GOT3 (cell line): ENCODE measurements around the gene ARL11.
"Not testable (repeated sequence)": the region's sequence is repeated elsewhere in the genome, so short reads cannot be mapped to it uniquely, and the experiment has no call there.

Experiments
- DNase-seq: peaks from one replicate; lab custom pipeline; 2025; ENCODE audit warnings: mixed read lengths; lab: John Stamatoyannopoulos, UW

The ARL11 gene

DNA sequence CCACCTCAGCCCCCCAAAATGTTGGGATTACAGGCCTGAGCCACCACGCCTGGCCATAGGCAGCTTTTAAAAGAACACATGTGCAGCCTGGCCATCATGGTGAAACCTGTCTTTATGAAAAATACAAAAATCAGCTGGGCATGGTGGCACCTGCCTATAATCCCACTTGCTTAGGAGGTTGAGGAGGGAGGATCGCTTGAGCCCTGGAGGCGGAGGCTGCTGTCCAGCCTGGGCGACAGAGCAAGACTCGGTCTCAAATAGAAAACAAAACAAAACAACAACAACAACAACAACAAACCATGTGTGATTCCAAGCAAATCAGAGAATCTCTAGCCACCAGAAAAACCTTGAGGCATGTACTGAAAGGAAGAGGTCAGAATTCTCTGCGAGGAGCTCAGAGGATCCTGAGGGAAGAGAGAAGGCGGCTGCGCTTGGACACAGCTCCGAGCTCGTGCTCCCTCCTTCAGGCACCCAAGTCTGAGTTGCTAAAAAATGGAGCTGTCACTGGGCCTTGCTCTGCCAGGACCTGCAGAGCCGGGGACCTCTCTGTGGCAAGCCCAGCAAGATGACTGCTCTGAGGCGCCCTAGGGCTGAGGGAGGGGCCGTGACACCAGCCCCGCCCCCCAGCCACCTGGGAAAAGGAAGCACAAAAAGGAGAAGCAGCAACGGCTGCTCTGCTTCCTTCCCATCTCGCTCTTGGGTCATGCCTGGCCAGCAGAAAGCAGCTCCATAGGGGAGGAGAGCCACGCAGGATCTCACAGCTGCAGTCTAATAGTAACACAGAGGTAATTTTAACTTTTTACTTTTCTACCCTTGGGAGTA, at the start of gene ARL11:
ARL11 (plus strand) TSS at position 677 of the 822 bp plus-strand sequence. CDS start 1,941 bp downstream, outside the sequence.
- DNase-seq, result no peak

DNA sequence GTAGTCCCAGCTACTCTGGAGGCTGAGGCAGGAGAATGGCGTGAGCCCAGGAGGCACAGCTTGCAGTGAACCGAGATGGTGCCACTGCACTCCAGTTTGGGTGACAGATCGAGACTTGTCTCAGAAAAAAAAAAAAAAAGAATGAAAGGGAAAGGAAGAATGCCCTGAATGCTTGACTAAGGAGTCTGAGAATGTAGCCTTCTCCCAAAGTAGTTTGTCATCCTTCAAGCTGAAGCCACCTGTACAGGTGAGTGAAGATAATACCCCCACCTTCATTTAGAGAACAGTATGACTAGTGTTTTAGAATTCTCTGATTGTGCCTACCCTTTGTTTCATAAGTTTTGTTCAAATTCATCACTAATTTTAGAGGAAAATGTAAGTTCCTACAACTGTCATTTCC, 48.8 kb upstream of the ARL11 start:
- no peak for DNase-seq

DNA sequence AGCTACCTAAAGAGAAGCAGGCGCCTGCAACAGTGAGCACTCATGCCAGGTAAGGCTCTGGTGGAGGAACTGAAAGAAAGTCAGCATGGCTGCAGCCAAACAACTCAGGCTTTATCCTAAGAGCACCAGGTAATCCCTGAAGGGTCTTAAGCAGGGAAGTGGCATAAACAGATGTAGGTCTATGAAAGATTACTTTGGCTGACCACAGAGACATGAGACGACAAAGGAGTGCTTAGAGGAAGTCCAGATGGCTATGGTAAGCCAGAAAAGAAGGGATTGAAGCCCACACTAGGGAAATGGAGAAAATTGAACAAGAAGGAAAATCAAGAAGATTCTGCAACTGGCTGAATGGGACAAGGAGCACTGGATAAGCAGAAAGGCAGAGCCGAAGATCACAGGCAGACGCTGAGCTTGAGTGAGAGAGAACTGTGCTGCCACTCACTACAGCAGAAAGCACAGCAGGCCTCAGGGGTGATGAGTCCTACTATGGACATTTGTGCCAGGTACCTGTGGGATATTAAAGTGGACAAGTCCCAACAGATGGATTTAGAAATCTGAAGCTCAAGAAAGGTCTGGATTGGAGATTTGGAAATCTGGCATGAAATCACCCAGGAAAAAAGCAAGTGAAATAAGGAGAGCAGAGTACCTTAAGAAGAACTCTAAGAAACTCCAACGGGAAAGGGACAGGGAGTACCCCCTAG, 47.2 kb upstream of the ARL11 start:
- DNase-seq, result no peak

DNA sequence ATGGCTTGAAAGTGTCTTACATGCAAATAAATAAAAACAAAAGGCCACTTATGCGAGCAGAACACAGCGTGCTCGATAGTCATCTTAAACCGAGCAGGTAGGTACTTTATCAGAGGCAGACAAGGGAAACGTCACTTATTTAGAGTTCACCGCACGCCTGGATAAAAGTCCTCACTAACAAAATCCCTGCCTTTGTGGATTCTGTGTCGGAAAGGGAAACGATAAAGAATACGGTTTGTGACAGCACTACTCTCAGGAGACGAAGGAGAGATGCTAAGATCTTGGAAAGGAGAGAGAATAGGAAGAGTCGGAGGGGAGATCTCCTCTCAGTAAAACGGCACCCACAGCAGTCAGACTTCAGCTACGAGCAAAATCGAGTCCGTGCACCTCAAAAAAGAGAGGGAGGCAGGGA, 43.5 kb upstream of the ARL11 start:
- no peak for DNase-seq

DNA sequence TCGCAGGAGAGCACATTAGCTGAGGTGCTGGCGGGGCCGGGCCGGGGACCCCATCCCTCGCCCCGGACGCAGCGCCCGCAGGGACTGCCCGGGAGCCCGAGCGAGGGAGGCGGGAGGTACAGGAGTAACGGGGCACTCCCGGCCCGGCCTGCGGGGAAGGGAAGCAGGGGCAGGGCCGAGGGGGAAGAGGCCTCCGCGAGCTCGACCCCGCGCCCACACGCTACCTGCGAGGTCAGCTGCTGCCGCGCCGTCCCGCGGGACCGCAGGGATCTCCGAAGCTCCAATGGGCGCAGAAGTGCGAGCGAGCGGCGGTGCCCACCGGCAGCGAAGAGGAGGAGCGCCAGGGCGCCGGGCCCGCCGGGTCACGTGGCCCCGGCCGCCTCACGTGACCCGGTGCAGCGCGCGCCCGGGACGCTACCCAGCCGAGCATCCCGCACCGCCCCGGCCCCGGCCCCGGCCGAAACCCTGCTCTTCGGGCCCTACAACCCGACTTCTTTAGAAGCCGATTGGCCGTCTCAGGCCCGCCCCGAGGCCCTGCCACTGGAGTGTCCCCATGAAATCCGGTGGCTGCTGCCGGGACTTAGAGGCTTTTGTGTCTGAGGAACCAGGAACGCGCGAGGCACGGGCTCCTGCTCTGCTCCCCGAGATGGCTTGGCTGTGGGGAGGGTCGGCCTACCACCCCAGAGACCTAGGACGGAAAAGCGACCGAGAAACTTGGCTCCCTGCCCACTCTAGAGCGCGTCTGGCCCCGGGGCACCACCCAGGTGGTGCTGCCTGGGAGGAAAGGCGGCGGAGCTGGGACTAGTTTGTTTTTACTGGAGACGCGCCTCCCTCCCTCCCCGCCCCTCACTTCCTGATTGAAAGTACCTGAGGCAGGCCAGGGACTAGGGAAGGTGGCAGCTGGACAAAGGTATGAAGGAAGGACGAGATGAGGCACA, 42.8 kb upstream of the ARL11 start, which contains the start of gene RCBTB1:
RCBTB1 (minus strand) TSS at position 339 of the 938 bp plus-strand sequence. CDS start 18,279 bp downstream, outside the sequence.
- peak; percentile 20 for DNase-seq

DNA sequence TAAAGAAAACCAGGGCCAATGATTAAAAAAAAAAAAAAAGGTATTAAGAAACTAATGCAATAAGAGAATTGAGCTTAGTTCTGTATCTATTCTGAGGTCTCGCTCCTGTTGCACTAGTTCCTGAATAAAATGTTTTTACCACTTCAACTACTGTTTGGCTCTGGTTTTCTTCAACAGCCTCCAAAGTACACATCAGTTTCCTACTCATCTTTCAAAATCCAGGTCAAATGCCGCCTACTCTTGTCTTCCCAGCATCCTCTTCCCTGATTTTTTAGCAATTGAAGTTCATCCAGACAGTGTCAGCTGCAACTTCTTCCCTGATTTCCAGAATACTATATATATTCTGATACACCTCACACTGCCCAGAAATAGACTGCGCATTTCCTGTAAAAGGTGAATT, 41.6 kb upstream of the ARL11 start:
- DNase-seq, result no peak

DNA sequence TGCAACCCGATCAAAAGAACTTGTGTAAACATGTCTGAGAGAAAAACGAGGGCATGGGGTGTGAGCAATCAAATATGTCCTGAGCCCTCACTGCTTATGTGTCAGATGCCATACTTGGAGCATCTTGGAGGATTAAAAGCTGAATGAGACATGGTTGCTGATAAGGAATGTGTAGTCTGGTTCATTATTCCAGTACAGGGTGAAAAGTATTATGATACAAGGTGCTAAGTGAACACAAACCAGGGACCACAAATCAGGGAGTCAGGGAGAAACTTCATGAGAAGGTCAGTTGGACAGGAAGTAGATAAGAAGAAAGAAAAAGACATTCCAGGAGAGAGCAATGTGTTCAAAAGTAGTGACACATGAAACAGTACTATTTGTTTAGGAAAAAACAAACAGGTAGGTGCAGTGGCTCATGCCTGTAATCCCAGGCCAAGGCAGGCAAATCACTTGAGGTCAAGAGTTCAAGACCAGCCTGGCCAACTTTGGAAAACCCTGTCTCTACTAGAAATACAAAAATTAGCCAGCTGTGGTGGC, 40.9 kb upstream of the ARL11 start:
- DNase-seq, result no peak

DNA sequence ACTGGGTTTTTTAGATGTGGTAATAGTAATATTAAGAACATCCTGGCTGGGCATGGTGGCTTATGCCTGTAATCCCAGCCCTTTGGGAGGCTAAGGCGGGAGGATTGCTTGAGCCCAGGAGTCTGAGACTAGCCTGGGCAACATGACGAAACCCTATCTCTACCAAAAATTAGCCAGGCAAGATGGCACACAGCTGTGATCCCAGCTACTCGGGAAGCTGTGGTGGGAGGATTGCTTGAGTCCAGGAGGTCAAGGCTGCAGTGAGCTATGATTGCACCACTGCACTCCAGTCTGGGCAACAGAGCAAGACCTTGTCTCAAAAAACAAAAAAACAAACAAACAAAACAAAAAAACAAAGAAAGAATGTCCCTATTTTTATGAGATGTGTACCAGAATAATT, 37.6 kb upstream of the ARL11 start:
- not testable (repeated sequence) for DNase-seq

DNA sequence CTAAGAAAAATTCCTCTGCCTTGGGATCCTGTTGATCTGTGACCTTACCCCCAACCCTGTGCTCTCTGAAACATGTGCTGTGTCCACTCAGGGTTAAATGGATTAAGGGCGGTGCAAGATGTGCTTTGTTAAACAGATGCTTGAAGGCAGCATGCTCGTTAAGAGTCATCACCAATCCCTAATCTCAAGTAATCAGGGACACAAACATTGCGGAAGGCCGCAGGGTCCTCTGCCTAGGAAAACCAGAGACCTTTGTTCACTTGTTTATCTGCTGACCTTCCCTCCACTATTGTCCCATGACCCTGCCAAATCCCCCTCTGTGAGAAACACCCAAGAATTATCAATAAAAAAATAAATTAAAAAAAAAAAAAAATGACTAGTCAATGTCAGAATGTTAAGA, 34.4 kb upstream of the ARL11 start:
- DNase-seq, result not testable (repeated sequence)

DNA sequence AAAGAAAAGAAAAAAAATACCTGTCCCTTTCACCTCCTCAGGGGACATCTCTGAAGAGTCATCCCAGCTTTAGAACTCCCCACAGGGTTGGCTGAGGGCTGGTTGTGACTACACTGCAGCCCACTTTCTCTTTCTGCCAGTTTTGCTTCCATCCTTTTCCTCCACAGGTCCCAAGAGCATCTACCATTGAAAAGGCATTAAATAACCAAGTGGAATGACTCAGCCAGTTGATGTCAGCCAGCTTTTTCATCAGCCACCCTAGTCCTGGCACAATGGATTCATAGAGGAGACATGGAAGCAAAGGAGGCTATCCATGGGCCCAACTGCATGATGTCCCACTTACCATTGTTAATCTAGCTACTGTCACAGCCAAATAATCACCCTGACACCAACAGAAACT, 33.7 kb upstream of the ARL11 start:
- no peak for DNase-seq

DNA sequence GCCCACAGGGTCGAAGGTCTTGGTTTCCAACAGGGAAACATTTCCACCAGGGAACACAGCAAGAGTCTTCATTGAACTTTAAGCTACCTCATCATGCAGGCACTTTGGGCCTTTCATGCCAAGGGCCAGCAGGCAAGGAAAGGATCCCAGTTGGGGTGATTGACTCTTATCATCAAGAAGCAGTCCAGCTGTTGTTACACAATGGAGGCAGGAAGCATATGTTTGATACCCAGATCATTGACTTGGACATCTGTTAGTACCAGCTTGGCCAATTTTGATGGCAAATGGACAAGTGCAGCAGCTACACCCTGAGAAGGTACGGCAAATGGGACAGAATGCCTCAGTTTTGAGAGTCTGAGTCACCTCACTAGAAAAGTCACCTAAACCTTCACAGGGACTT, 32.1 kb upstream of the ARL11 start:
- DNase-seq, result no peak

DNA sequence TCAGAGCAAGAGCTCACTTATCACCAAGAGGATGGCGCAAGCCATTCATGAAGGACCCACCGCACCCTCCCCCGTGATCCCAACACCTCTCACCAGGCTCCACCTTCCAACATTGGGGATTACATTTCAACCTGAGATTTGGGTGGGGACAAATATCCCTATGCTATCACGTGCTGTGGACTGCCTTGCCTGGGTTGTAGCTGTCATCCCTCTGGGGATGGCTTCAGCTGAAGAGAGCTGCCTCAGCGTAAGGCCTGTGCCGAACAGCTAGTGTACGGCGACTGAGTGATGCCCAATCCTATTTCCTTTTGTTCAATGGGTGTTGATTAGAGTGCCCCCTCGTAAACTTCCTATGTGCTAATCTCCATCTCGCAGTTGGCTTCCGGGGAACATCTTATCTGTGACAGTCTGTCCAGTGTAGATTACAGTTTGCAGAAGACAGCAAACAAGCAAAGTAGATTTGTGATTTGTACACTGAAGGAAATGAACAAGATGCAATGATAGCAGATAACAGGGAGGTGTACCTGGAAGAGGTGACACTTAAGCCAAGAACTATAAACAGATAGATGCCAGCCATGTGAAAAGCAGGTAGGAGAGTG, 31.2 kb upstream of the ARL11 start:
- no peak for DNase-seq

DNA sequence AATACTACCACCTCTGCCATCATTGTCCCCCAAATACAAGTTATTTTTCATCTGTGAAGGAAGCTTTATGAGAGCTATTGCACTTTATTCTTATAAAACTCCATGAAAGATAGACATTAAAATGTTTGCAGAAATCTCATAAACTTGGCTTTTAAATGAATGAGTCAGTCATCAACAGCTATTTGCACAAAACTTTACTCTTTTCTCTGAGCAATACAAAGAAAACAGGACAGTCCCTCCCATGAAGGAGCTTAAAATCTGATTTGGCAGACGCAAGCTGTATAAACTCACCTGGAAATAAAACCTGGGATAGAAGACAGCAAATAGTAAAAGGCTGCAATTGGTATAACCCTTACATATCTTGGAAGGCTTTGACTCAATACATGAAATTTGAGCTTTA, 26.3 kb upstream of the ARL11 start:
- no peak for DNase-seq

DNA sequence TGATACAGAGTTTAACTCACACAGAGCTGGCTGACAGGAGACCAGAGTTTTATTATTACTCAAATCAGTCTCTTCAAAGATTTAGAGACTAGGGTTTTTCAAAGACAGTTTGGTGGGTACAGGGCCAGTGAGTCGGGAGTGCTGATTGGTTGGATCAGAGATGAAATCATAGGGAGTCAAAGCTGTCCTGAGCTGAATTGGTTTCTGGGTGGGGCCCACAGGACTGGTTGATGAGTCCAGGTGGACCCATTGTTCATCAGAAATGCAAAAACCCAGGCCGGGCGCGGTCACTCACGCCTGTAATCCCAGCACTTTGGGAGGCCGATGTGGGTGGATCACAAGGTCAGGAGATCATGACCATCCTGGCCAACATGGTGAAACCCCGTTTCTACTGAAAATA, 25.7 kb upstream of the ARL11 start:
- DNase-seq, result not testable (repeated sequence)

DNA sequence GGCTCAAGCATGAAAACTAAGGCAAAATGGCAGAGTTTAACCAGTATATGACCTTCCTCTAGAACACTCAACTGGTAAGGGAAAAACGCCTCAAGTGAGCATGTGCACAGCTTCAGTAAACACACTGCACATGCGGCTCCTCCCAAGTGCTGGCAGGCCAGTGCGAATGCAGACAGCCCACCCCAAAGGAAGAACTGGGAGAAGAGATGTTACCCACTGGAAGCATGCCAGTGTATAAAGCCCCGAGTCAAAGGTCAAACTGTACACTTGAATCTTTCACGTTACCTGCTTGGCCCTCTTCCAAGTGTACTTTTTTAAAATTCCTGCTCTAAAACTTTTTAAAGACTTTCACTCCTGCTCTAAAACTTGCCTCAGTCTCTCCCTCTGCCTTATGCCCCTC, 23.7 kb upstream of the ARL11 start:
- DNase-seq, result no peak

DNA sequence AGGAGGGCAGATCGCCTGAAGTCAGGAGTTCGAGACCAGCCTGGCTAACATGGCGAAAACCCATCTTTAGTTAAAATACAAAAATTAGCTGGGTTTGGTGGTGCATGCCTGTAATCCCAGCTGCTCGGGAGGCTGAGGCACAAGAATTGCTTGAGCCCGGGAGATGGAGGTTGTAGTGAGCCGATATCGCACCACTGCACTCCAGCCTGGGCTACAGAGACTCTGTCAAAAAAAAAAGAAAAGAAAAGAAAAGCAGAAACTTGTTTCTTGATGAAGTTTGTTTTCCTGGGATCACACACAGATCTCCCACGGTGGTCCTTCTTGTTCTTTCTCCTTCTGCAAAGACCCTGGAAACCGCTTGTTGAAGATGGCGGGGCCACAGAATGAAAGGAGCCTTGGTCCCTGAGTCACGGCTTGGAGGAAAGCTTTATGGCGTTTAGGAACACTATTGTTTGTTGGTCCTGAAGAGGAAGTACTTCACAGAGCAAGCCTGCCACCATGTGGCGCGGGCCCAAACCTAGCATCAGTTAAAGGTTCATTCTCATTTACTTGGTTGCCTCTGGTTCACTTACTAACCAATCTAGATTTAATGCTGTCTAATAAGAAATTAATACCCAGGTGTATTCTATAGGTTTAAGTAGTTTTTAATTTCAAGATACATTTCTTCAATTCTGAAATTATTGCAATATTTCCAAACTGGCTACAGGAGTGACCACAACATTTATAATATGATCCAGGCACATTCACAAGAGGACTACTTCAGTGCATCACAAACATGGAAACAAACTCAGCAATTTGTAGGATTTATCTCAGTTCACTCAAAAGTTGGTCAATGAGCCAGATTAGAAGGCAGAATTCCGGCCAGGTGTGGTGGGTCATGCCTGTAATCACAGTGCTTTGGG, 21.3 kb upstream of the ARL11 start:
- DNase-seq, result peak; percentile 12

DNA sequence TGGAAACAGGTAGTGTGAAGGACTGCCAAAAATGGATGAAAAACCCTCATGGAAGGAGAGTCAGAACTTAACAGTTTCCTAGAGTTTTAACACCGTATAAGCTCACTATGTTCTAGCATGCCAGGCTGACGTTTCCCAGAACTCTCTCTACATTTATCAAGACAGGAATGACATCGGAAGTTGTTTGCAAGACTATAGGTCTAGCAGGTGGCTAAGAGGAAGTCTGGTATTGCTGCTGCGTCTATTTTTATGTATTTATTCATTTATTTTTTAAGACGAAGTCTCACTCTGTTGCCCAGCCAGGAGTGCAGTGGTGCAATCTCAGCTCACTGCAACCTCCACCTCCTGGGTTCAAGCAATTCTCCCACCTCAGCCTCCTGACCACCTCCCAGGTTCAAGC, 20.5 kb upstream of the ARL11 start:
- no peak for DNase-seq

DNA sequence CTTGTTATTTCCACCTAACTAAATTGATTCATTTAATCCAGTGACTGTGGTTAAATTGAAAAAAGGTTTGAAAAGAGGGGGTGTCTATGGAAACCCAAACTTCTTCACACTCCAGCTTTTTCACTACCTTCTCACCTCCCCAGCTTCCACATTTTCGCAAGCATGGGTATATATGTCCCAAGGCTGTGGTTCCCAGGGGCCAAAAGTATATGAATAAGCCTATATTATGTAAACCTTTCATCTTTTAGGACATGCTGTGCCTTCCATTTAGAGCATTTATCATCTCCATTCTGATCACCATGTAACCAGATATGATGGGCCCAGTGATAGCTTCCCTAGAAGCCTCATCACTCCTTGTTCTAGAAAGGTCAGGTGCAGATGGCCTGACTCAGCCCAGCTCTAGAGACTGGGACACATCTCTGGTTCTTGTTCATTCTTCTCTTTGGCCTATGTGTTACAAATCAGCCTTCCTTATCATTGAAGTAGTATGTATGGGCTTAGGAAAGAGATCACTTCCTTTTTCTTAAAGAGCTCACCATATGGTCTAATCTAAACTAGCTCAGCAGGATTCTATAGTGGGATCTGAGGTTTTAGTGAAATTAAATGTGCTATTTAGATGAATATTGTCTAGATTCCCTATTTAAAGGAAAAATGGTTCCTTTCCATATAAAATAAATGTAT, 19.5 kb upstream of the ARL11 start:
- no peak for DNase-seq

DNA sequence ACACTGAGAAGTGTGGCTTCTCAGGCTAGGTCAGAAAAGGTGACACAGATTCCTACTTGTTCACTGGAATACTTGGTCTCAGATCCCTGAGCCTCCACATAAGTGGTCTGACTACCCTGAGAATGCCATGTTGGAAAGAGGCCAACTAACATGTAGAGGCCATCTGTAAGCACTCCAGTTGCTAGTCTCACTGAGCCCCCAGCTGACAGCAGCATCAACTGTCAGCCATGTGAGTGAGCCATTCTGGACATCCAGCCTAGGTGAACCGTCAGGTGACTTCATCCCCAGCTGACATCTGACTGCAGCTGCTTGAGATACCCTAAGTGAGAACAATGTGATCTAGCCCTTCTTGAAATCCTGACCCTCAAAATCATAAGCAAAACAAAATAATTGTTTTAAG, 18.1 kb upstream of the ARL11 start:
- DNase-seq, result no peak

DNA sequence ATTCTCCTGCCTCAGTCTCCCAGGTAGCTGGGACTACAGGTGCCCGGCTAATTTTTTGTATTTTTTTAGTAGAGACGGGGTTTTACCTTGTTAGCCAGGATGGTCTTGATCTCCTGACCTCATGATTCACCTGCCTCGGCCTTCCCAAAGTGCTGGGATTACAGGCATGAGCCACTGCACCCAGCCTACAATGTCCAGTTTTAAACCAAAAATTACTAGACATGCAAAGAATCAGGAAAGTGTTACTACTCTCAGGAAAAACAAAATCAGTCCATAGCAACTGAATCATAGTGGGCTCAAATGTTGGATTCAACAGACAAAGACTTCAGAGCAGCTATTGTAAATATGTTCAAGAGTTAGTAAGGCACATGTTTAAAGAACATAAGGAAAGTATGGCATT, 16.3 kb upstream of the ARL11 start:
- DNase-seq, result not testable (repeated sequence)
